ENCODE results near the gene BZW2.

The BZW2 gene

GRCh38 chr7:16712916-16713315 lies 66.9 kb downstream of the BZW2 start:
- no peak overlapping the region for H3K4me2 ChIP-seq (ENCODE audit: low read length)
- no peaks in the 10 kb centered on the region for H3K79me2 ChIP-seq
- H3K9ac ChIP-seq, result no peak overlapping the region
- no peak overlapping the region for H3K27ac ChIP-seq
- no peak for TF ChIP-seq CTCF (IDR thresholded peaks at IDR 0.05)
- H3K27me3 ChIP-seq (ENCODE audit: control insufficient read depth, insufficient read depth, low read length), result no peaks in the 10 kb centered on the region
- H3K36me3 ChIP-seq (ENCODE audit: control insufficient read depth, insufficient read depth, low read length), result no peaks in the 10 kb centered on the region
- H3K4me3 ChIP-seq (ENCODE audit: low read depth, low read length), result no peak overlapping the region
- no peaks in the 10 kb centered on the region for H3K4me1 ChIP-seq
- H3K9me3 ChIP-seq (ENCODE audit: control insufficient read depth, low read length), result no peaks in the 10 kb centered on the region
- no peak overlapping the region for H2AFZ ChIP-seq

GRCh38 chr7:16715928-16716327 lies 69.9 kb downstream of the BZW2 start:
- no peaks in the 10 kb centered on the region for H3K79me2 ChIP-seq
- H3K27me3 ChIP-seq (ENCODE audit: control insufficient read depth, insufficient read depth, low read length), result no peaks in the 10 kb centered on the region
- no peak overlapping the region for H3K27ac ChIP-seq
- H3K4me2 ChIP-seq (ENCODE audit: low read length), result no peak overlapping the region
- no peak overlapping the region for H2AFZ ChIP-seq
- no peaks in the 10 kb centered on the region for H3K36me3 ChIP-seq (ENCODE audit: control insufficient read depth, insufficient read depth, low read length)
- no peaks in the 10 kb centered on the region for H3K9me3 ChIP-seq (ENCODE audit: control insufficient read depth, low read length)
- H3K4me1 ChIP-seq, result no peaks in the 10 kb centered on the region
- no peak overlapping the region for H3K4me3 ChIP-seq (ENCODE audit: low read depth, low read length)
- TF ChIP-seq CTCF (IDR thresholded peaks at IDR 0.05), result no peak
- H3K9ac ChIP-seq, result no peak overlapping the region

GRCh38 chr7:16718111-16718656 lies 72.2 kb downstream of the BZW2 start:
- Histone ChIP-seq H3K27ac (no peak overlapping the region), H3K36me3 (ENCODE audit: control insufficient read depth, insufficient read depth, low read length) (no peaks in the 10 kb centered on the region), H3K9me3 (ENCODE audit: control insufficient read depth, low read length) (no peaks in the 10 kb centered on the region), H3K4me1 (no peaks in the 10 kb centered on the region), H3K9ac (no peak overlapping the region), H3K4me3 (ENCODE audit: low read depth, low read length) (no peak overlapping the region), H3K4me2 (ENCODE audit: low read length) (no peak overlapping the region), H2AFZ (no peak overlapping the region), H3K79me2 (no peaks in the 10 kb centered on the region), H3K27me3 (ENCODE audit: control insufficient read depth, insufficient read depth, low read length) (no peaks in the 10 kb centered on the region)
- TF ChIP-seq CTCF (IDR thresholded peaks at IDR 0.05), result no peak

- Histone ChIP-seq H3K4me3 (ENCODE audit: low read depth, low read length) (no peak overlapping the region), H3K36me3 (ENCODE audit: control insufficient read depth, insufficient read depth, low read length) (no peaks in the 10 kb centered on the region), H3K4me1 (no peaks in the 10 kb centered on the region), H3K27ac (no peak overlapping the region), H3K9ac (no peak overlapping the region), H3K27me3 (ENCODE audit: control insufficient read depth, insufficient read depth, low read length) (no peaks in the 10 kb centered on the region), H3K4me2 (ENCODE audit: low read length) (no peak overlapping the region), H3K79me2 (no peaks in the 10 kb centered on the region), H3K9me3 (ENCODE audit: control insufficient read depth, low read length) (no peaks in the 10 kb centered on the region), H2AFZ (no peak overlapping the region)
- no peak for TF ChIP-seq CTCF (IDR thresholded peaks at IDR 0.05)
Measured at GRCh38 chr7:16719699-16720098, 73.7 kb downstream of the BZW2 start.

- Histone ChIP-seq H3K9ac (no peak overlapping the region), H3K27me3 (ENCODE audit: control insufficient read depth, insufficient read depth, low read length) (no peaks in the 10 kb centered on the region), H3K27ac (no peak overlapping the region), H3K4me1 (no peaks in the 10 kb centered on the region), H3K4me2 (ENCODE audit: low read length) (no peak overlapping the region), H3K9me3 (ENCODE audit: control insufficient read depth, low read length) (no peaks in the 10 kb centered on the region), H3K36me3 (ENCODE audit: control insufficient read depth, insufficient read depth, low read length) (no peaks in the 10 kb centered on the region), H3K4me3 (ENCODE audit: low read depth, low read length) (no peak overlapping the region), H2AFZ (no peak overlapping the region), H3K79me2 (no peaks in the 10 kb centered on the region)
- TF ChIP-seq CTCF (IDR thresholded peaks at IDR 0.05), result no peak
Measured at GRCh38 chr7:16721541-16721940, 75.6 kb downstream of the BZW2 start.

Measured in parathyroid adenoma (tissue), 2 donors.